HG03108 (cell line): ENCODE data around the gene STN1.
A peak's percentile ranks its signal among the peaks of the same experiment; 100 is the strongest.

Experiments
- ATAC-seq: cut with Tn5 transposase; IDR thresholded peaks from one replicate; pipeline ENCODE4 v1.9.1; 2021; ENCODE audit warnings: moderate library complexity; ENCODE audit not compliant: unreplicated experiment

The STN1 gene

DNA sequence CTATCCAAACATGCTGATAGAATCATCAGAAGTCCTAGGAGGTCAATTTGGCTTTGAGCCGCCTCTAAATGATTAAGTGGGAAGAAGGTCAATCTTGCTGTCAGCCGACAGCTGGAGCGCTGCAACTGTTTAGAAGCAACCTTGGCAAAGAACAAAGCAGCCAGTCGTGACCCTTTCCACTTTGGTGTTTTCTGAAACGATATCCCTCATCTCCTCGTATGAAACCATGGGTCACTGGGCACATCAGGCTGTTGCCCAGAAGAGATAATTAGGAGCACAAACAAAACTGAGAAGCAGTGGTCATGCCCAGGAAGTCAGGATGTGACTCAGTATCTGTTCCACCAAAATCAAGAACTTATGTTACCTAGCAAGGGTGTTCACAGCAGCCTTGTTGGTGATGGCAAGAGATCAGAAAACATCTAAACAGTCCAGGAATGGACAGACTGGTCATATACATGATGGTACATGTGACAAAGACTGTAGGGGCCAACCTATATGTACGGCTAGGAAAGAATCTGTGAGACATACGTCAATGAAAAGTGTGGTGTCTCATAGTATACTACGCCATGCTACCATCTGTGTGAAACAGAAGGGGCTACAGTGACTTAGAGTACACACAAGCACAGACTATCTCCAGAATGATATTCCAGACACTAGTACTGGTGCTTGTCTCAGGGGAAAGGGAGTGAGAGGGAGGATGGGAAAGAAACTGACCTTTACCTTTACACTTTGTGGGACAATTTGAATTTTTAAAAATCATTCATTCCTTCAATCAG is 22.4 kb downstream of the STN1 start:
- no peak for ATAC-seq

DNA sequence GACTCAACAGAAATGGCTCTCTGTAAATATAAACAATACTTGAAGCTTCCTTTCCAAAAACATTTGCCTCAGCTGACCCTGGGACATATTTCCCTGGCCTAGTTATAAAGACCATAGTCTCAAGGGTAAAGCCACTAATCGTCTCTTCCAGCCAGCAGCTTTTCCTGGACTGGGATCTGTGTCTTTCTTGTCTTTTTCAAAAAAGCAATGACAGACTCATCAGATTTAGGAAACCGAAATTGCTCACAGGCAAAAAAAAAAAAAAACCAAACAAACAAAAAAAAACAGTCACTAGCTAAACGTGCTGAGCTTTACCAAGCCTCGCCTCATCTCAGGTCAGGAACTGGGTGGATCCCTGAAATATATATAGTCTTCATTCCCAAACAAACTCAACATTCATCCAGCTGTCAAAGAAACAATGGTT is 23.5 kb downstream of the STN1 start:
- no peak for ATAC-seq

DNA sequence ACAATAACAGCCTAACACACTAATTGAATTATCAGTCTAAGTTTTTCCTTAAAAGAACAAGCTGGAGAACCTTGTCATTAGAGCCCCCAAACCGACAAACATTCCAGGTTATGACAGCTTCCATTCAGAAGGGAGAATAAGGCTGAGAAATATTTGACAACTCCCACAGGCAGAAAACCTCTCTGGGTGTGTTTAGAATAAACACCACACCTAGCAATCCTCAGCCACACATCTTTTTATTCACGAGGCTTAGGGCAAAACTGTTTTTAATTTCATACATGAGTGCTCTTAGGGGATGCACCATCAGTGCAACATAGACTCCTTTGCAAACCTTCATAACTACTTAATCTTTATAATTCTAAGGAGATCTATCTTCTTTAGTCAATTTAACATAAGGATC is 24.2 kb downstream of the STN1 start:
- ATAC-seq = no peak

DNA sequence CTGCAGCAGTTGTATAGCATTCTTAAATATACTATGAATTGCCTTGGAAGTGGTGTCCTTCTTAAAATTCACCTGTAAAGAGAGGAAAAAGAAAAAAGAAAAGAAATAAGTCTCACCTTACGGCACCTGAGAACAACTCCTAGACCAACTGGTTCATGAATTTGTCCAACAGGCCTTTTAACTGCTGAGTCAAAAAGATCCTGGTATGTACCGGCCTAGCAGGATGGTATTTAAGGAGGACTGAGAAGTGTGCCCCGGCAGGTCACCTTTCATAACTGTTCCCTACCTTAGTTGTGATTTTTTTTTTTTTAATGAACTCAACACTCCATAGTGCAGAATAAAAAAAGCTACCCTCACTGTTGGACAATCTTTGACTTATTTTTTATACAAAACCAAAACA is 25.8 kb downstream of the STN1 start:
- no peak for ATAC-seq

DNA sequence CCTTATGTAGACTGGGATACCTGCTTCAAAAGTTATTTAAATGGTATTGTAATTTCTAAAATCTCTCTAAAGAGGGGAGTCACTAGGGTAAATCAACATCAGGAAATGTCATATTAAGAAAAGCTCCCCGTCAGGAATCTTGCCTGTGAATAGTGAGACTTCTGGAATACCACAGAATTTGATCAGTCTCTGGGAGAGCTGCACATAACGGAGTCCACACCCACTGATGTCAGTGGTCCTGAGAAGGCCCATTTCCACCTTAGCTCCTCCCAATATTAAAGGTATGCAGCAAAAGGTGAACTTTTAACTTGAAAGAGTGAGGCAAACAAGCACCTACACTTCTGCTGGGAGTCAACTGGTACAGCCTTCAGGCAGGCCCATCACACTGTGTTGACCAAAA is 27.3 kb downstream of the STN1 start:
- no peak for ATAC-seq

DNA sequence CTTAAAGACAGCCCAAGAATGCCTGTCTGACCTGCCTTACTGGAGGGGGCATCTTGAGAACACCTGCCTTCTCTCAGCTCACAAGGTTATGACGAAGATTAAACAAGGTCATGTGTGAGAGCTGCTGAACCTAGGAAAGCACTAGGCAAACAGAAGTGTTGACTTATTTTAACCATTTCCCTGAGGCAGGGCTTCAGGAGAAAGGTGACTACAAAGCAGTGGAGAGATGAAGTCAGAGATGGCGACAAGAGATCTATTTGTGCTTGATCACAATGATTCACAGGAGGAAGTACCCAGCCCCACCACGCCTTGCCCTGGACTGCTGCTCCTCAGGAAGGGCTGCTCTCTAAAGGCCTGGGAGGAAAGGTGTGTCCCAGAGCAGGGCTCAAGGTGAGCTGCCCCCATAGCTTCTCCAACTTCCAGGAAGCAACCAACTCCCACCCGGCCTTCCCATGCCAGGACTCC is 27.8 kb downstream of the STN1 start:
- no peak for ATAC-seq

DNA sequence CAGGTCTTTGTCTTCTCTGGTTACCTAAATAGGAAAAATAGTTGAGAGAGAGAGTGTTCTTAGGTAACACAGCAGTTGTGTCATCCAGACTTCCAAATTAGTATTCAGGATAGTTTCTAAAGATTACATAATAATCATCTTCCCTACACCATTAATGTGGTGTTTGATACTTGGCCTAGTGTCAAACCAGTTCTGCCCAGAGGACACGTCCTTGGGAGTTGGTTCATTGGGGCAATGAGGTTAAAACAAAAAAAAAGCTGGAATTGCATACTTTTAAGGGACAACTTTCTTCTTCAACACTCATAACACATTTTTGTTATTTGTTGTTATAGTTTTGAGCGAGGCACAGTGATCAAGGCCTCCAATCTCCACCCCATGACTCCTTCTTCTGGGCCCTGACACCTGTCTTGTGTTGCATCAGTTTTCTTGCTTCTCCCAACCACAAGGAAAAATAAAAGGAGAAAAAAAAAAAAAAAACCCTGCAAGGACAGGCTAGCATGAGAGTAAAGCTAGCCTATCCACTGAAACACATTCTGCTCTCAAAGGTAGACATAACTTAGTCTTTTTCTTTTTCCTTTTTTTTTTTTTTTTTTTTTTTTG is 28.8 kb downstream of the STN1 start:
- ATAC-seq = no peak

DNA sequence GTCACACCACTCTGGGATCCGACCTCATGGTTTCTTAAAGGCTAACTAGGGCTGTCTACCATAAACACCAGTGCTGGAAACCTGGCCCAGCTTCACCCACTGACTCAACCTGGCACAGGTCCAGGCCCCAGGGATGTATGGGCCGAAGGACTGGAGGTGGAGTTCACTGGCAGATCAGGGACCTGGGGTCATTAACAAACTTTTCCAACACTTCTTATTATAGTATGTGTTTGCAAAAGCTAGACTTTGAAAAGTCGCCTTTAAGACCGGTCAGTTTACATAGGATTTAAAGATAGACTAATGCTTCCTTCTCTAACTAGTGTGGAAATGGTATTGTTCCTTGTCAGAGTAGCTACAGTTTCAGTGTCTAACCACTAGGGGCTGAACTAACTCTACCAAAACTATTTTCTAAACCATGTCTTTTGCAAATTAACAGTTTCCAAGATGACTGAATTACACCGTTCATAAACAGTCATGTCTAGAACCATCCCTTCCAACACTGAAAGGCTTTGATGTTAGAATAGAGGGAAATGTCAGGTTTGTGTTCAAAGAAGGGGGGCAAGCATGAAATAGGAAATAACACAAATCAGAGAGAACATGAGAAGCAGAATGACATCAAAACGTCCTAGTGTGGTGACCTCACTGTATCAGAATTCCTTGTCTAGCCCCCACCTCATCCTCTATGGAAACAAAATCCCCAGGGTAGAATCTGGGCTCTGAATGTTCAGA is 29.7 kb downstream of the STN1 start:
- ATAC-seq = peak; percentile 47

DNA sequence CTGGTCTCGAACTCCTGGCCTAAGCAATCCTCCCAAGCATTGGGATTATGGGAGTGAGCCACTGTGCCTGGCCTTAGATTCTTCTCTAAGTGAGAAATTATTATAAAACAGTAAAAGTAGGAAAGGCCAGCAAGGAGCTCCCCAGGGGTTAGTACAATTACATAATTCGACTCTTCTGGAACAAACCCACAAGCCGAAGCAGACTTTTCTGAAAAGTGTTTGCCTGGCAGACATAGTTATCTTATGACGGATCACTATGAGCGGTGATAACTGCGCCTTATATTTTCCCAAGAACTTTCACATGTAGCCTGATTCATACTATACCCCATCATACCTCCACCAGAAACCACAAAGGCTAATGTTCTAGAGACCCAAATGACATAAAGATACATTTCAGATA is 32.4 kb downstream of the STN1 start:
- ATAC-seq = no peak

DNA sequence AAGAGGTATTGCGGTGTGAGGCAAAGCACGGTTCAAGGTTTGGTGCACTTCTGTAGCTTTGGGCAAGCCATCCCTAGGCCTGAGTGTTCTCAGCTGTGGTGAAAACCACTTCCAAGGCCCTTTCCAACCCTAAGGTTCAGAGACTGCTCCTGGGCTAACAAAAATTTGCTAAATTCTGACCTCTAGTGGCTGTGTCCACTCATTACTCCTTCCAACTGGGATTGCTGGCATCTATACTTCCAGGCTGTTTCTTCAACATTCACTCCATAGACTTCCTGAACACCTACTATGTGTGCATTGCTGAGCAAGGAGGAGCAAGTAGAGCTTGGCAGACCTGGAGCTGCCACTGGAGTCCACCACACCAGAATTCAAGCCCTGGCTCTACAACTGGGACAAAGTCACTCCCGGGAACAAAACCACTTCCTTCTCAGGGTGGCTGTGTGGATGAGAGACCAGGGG is 33.3 kb downstream of the STN1 start:
- ATAC-seq = no peak

DNA sequence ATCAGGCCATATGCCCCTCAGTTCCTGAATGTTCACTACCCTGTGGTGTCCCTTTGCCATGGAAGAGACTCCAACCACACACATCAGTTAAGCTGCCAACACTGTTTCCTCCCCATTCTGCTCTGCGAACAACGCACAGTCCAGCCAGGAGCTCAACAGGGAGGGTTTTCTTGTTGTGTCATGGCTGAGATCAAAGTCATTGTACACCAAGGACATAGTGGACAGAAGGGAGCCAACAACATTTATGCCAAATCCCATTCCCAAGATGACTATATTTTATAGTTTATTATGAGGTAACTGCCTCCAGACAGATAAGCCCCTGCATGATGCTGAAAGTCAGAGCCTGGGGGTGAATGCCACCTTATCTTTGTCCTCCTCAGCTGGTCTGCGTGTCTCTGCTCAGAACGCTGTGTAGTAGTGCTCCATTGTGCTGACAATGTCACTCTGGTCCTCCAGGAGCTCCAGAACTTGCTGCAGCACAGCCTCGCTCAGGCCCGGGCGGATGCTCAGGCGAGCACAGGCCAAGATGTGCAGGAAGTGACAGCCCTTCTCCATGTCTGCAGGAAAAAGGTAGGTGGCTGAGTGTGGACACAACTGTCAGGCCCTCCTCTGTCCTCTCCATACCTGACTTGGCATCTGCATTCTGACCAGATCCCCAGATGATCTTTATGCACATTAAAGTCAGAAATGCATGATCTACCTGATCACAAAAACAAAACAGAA is 35.5 kb downstream of the STN1 start:
- no peak for ATAC-seq

DNA sequence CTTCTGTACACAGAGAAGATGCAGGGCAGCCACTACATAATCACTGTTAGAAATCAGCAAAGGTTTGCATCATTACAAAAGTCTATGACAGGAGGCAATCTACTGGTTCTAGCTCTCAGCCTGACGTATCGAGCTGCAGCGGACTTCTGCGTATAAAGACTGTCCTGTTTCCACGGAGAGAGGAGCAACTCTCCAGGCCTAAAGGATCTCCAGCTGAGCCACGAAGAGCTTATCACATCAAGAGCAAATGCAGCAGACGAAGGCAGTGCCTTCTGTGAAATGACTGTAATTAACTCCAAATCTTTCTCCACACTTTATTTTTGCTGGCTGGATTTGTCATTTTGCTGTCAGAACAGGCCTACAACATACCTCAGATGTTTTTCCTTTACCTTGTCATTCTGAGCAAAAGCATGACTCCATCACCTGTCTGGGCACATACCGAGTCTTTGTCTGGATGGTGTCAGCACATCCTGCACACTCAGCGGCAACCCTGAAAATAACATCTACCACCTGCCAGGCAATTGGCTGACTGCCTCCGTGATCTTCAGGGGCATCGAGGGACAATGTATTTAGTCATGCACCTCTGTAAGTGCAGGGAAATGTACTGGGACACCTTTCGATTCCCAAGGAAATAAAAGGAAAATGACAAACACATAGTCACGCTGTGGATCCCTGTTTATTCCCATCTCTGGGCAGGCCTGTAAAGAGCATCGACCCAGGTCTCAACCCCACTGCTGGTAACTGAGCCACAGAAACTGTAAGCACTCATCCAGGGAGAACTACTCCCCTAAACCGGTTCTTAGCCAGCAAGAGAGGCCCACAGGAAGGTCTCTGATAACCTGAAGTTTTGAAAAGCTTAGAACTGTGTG is 36.3 kb downstream of the STN1 start:
- ATAC-seq = no peak

DNA sequence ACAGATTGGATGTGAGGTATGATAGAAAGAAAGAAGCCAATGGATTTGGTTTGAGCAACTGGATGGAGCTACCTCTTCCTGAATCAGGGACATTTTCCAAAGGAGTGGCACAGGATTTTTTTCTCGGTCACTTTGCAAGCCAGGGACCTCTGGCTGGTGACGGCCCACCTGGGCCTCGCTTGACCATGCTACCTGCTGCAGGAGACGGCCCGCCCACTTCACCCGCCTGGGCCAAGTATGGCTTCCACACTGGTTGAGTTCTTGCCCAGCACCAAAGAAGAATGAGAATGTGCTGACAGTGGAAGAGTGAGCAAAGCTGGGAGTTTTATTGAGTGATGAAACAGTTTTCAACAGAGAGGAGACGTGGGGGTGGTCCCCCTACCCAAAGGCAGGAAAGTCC is 38.2 kb downstream of the STN1 start:
- no peak for ATAC-seq

DNA sequence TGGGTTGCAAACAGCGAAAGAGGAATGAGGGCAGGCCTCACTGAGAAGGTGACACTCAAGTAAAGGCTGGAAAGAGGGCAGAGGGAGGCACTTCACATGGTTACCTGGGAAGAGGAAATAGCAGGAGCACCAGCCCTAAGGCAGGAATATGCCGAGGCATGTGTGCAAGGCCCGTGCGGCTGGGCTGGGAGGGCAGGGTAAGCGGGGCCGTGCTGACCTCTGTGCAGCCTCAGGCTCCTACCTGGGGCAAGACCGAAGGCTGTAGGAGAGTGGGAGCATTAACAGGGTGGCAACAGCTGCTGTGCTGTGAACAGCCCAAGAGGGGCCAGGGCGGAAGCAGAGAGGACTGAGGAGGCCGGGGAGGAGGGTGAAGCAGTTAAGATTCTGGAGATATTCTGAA is 38.6 kb downstream of the STN1 start:
- ATAC-seq = no peak

DNA sequence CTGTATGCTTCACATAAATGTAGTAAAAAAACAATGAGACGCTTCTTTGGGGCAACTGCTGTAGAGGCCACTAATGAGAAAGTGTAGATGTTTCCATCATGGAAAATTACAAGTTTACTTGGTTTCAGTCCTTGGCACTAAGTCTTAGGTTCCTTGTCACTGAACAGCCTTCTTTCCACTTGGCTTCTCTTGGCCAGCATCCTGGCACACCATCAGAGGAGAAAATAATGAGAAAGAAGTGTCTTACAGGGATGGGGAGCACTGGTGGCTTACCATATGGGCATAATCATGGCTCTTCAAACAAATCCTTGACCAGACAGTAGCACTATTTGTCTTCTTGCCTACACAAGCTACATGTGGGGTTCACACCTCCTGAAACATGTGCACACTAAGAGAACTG is 40.1 kb downstream of the STN1 start:
- ATAC-seq = no peak

DNA sequence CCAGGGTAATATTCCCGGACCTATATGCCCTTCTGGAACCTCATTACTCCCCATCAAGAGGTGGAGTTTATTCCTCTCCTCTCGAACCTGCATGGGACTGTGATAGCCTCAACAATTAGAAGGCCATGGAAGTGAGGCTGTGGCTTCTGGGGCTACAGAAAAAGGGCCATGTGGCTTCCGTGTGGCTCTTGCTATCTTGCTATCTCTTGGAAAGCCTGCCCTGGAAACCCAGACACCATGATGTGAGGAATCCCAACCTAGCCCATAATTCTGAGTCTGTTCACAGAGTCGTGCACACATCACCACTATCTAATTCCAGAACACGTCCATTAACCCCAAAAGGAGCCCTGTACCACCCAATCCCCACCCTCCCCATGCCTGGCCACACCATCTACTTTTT is 41.8 kb downstream of the STN1 start:
- no peak for ATAC-seq

DNA sequence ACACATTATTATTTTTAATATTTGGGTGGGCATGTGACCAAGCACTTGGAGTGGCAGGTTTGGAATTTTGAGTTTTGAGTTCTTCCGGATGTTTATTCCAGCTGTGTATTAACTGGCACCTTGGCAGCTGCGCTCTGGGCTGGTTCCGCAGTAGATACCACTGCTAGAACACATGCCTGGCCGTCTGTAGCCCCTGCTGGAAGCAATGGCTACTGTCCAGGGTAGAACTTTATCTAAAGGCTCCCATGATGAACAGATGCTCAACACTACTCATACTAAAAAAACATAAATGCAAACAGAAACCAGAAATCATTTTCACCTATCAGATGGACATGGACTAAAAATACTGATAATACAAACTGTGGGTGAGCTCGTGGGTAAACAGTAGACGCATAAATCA is 43.3 kb downstream of the STN1 start:
- ATAC-seq = no peak

DNA sequence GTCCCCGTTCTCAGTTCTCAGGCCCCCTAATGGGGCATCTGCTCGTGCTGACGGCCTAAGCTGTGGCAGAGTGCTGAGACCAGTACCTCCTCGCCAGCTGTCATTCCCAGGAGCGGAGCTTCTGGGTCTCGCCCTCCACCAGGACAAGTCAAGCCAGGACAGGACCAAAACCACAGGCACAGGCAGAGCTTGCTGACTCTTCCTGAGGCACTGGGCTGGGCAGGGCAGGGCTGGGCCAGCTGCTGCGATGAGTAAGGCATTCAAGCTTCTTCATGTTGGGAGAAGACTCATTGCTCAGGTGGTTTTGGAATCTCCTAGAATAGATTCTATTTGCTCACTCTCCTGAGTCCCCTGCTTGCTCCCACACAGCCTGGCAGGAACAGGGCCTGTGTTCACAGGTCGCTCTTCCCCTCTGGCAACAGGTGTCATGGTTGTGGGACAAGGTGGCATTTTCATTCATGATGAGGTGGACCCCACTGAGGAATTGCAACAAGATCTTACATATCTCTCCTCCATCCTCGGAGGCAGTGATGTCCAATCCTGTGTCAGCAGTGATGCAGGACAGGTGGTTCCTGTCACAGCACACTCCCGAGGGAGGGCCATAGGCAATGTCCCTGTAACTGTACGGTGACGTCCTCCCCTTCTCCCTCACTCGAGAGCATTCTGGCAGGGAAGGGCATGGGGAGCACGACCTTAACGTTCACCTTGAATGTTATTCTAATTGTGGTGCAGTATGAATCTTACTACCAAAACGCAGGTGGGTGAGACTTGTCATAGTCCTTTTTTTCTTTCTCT is 45.6 kb downstream of the STN1 start:
- ATAC-seq = no peak

DNA sequence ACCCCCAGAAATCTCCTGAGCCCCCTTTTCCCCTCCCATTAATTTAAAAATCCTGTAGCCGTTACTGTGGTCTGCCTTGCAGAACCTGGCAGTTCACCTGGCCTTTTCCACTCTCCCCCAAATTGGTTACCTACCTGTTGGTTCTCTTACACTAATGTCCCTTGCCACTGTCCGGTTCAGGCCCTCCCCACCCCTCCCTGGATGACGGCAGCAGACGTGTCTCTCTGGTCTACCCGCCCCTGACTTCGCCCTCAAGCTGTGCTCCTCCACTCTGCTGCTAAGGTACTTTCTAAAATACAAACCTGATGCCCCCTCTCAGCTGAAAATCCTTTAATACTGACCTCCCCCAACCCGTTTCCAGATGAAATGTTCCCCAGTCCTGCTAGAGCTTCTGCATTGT is 47.0 kb downstream of the STN1 start:
- ATAC-seq = no peak

DNA sequence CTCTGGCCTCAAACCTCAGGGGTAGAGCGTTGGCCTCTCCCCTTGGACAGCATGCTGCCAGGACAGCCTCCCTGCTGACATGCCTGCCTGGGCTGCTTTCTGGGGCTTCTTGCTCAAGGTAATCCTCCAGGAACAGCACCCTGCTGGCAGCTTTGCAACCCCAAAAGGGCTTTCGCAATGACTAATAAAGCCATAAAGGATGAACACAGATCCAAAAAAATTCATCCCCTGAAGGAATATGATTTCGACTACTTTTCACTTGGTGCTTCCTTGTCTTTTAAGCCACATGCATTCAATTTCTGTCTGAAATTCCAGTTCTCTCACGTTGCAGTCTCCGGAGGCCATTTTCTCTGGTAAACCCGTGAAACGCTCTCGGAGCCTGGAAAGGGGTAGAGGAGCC is 47.5 kb downstream of the STN1 start:
- no peak for ATAC-seq
